ENCODE measurements around the gene SMG5.
"Not testable (repeated sequence)": the region's sequence is repeated elsewhere in the genome, so short reads cannot be mapped to it uniquely, and the experiment has no call there.

The SMG5 gene, protein sequence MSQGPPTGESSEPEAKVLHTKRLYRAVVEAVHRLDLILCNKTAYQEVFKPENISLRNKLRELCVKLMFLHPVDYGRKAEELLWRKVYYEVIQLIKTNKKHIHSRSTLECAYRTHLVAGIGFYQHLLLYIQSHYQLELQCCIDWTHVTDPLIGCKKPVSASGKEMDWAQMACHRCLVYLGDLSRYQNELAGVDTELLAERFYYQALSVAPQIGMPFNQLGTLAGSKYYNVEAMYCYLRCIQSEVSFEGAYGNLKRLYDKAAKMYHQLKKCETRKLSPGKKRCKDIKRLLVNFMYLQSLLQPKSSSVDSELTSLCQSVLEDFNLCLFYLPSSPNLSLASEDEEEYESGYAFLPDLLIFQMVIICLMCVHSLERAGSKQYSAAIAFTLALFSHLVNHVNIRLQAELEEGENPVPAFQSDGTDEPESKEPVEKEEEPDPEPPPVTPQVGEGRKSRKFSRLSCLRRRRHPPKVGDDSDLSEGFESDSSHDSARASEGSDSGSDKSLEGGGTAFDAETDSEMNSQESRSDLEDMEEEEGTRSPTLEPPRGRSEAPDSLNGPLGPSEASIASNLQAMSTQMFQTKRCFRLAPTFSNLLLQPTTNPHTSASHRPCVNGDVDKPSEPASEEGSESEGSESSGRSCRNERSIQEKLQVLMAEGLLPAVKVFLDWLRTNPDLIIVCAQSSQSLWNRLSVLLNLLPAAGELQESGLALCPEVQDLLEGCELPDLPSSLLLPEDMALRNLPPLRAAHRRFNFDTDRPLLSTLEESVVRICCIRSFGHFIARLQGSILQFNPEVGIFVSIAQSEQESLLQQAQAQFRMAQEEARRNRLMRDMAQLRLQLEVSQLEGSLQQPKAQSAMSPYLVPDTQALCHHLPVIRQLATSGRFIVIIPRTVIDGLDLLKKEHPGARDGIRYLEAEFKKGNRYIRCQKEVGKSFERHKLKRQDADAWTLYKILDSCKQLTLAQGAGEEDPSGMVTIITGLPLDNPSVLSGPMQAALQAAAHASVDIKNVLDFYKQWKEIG

DNA sequence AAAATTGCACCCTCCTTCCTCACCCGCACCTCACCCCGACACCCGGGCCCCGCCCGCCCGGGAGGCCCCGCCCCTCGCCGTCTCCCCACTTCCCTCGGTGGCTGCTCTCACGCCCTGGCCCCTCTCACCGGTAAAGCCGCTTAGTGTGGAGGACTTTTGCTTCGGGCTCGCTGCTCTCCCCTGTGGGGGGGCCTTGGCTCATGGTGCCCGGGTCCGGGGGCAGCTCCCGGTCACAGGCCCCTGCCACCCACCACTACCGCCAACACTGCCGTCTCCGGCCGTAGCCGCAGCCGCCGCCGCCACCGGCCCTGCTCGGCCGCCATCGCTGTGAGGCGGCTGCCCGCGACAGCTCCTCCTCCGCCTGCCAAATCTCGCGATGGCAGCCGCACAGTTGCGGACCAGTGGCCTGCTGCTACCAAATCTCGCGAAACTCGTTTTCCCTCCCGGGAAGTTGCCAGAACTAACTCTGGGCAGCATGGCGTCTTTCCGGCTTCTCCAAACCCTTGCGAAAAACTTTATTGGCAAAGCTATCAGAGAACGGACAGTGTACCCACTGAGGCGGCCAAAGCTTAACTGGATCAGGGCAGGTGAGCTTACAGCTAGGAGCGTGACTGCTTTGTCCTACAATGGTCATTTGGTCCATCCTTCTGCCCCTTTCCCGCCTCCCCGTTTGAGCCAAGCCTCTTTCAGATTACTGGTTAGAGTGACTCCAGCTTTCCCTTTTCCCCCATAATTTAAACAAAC, at the start of gene SMG5:
Gene SMG5 (minus strand): TSS at position 347 of the 744 bp plus-strand sequence. CDS start 145 bp downstream, at position 202.
- DNase-seq: peak; percentile 96

DNA sequence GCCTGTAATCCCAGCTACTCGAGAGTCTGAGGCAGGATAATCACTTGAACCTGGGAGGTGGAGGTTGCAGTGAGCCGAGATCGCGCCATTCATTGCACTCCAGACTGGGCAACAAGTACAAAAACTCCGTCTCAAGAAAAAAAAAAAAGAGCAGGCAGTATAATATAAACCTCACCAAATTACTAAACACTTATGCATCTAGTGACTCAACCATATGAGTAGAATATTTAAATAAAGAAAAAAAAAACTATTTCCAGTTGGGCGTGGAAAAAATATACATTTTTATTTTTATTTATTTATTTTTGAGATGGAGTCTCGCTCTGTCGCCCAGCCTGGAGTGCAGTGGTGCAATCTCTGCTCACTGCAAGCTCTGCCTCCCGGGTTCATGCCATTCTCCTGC, 40.6 kb upstream of the SMG5 start:
- DNase-seq: not testable (repeated sequence)

DNA sequence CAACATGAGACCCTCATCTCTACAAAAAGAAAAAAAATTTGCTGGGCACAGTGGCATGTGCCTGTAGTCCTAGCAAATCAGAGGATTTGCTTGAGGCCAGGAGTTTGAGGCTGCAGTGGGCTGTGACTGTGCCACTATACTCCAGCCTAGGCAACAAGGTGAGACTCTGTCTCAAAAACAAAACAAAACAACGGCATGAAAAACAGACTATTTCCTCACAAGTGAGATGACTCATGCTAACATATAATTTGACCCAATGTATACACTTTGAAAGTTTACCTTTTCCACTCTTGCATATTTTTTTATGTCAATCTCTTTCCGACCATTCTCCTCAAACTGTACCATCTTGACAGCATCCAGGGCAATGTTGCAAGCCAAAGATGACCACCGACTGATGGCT, 37.9 kb upstream of the SMG5 start:
- no peak for DNase-seq

DNA sequence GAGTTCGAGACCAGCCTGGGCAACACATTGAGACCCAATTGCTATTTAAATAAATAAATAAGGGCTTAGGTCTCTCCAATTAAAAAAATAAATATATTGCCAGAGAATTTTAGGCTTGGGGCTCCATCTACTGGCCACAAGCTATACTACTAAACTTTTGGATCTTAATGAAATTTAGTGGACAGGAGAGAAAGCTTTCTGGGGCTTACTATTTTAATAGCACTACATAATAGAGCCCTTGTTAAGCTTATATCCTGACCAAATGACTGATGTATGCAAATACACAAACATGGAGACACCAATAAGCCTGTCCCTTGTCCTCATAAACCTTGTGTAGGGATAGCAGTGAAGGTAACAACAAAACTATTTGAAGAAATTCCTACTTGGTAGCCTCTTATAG, 37.0 kb upstream of the SMG5 start:
- no peak for DNase-seq

DNA sequence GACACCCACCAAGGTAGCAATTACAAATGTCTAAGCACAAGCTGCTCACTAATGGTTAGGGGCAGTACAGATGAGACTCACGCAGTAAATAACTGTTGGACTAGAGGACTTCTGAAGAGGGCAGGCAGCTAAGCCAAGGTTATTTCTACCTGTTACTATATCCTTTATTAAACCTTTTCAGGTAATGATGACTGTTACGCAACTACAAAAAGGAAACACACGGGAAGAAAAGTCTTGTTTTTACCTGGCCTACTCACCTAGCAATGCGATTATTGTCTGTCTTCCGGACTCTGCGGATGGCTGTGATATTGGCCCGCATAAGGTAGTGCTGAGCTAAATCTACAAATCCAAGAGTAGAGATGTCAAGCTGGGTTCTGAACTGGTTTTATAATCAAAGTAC, 34.3 kb upstream of the SMG5 start:
- no peak for DNase-seq

DNA sequence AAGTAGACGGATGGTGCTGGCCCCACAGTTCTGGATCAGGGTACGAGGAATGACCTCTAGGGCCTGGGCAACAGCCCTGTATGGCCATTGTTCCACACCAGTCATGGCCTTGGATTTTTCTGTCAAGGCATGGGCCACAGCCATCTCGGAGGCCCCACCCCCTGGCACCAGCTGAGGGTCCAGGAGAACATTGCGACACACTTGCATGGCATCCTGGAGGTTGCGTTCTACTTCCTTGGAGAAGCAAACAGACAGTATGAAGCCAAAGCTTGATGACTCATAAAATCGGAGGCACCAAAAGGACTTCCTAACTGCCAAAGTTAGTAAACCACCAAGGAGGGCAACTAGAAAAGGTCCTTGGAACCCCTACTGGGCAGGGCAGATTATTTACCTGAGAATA, 28.3 kb upstream of the SMG5 start:
- no peak for DNase-seq

DNA sequence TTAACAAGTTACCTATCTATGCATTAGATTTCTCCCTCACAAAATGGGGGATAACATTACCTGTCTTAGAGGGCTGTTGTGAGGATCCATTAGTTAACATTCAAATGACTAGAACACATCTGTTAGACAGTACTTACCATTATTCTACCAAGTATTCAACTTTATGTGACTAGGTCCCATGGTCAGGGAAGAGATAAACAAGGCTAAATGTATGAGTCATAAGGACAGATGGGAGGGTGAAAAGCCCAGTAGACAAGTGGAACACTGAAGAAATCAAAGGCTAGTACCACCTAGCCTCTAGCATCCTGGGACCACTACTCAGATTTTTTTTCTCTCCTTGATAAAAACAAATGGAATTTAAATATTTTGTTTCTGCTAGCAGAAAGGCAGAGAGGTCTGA, 25.5 kb upstream of the SMG5 start:
- DNase-seq: no peak

DNA sequence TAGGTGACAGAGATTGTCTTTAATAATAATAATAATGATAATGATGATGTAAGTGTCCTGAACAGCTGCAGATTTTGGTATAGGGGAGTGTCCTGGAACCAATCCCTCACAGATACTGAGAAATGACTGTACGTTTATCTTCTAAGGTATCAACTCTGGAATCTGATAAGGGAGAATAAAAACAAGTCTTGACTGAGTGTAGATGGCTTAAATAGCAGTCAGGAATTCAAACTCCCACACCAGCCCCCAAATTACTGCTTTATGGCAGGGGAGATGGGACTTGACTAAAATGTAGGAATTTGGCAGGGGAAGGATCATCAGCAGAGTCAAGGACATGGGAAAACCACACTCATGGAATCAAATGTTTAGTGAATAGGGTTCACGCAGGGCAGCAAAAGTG, 22.6 kb upstream of the SMG5 start:
- no peak for DNase-seq

DNA sequence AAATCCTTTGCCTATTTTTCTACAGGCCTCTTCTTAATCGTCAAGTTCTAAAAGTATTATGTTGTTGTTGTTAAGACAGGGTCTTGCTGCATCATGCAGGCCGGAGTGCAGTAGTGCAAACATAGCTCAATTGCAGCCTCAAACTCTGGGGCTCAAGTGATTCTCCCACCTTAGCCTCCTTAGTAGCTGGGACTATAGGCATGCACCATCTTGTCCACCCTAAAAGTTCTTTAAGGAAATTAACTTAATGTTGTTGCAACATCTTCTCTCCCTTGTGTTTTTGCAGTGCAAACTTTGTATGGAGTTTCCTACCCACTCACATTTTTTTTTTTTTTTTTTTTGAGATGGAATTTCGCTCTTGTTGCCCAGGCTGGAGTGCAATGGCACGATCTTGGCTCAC, 20.6 kb upstream of the SMG5 start:
- no peak for DNase-seq

DNA sequence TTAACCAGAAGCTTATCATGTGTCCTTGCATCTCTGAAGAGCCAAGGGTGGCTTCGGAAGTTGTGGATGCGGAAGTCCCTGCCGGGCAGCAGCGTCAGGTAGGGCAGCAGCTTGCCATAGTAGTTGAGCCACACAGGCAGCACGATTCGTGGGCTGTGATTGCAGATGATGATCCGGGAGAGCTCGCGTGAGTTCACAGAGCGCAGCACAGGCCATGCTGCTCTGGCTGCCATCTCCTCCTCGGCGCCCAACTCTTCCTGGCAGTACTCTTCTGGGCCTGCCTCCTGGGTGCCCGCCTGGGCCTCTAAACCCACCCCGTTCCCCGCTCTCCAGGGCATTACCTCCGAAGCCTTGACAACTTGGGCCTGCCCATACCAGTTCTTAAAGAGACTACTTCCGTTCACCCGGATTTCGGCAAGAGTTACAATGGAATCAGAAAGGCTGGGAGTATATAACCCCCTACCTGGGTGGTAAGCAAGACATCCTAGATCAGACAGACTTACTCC, 16.3 kb upstream of the SMG5 start, which contains the start of gene VHLL:
Gene VHLL (minus strand): TSS at position 456 of the 506 bp plus-strand sequence. CDS start 118 bp downstream, at position 338.
- no peak for DNase-seq

DNA sequence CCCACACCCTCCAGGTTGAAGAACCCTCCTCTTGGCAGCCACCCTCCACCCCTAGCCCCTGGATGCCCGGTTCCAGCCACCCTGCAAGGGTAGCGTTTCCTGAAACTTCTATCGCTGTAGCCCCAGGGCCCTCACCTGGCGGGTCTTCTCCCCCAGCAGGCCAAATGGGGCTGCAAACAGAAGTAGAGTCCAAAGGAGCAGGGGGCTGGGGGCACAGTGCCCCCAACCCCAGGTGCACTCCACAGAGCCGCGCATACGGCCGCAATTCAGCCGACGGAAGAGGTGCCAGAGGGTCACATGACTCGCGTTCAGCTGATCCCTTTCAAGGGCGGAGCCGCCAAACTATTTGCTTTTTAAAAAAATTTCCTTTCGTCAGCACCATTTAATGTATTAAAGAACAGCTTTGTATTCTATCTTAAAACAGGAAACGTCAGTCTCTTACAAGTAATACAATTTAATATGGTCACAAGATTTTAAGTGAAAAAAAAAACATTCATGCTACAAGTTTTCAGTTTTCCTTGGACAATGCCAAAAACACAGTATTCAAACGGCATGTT, 12.8 kb upstream of the SMG5 start, which contains the start of gene GLMP:
Gene GLMP (minus strand): TSS at position 289 of the 557 bp plus-strand sequence. CDS start 34 bp downstream, at position 255.
- peak; percentile 49 for DNase-seq

DNA sequence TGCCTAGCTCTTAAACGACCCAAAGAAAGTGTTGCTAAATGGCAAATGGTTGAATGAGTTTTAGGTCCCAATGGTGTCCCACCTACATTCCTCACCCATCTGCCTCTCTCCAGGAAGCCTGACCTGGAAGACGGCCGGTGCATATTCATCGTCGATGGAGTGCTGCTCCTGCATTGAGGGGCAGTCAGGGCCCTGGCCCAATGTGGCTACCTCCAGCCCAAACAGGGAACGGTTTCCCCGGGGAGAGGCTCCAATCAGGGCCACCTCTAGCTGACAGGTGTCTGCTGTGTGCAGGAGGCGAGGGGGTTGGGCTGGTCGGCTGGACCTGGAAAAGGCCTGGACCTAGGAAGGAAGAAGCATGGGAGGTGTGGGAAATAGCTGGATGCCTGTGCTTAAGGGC, 11.3 kb upstream of the SMG5 start:
- DNase-seq: no peak

DNA sequence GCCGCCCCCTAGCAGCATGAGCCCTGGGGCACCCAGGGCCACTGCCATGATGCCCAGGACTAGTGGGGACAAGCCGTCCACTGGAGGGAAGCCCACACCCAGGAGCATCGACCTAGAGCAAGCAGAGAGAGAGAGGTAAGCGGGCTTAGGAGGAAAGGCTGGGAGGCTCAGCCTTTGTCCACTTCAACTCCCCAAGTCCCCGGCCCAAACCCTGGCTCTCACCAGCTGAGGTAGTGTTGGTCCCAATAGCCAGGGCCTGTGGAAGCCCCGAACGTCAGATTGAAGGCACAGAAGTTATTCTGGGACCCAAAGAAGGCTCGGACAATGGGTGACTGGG, 10.4 kb upstream of the SMG5 start:
- DNase-seq: no peak

DNA sequence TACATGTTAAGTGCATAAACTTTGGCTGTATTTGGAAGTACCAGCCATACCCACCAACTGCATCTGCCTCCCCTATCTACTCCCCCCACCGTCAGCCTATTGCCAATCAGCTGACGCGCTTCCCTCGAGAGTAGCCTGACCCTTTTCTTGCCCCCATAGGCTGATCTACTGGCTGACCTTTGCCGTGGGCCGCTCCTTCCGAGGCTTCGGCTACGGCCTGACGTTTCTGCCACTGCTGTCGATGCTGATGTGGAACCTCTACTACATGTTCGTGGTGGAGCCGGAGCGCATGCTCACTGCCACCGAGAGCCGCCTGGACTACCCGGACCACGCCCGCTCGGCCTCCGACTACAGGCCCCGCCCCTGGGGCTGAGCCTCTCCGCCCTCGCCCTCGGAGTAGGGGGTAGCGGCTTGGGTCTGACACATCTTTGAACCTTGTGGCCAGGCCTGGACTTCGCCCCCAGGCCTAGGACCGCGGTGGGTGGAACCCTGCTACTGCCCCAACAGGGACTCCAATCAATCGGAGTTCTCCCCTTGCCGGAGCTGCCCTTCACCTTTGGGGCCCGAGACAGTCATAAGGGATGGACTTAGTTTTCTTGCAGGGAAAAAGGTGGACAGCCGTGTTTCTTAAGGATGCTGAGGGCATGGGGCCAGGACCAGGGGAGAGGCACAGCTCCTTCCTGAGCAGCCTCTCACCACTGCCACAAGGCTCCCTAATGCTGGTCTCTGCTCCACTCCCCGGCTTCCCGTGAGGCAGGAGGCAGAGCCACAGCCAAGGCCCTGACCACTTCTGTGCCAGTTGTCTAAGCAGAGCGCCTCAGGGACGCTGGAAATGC, 8.8 kb upstream of the SMG5 start:
- DNase-seq: no peak

DNA sequence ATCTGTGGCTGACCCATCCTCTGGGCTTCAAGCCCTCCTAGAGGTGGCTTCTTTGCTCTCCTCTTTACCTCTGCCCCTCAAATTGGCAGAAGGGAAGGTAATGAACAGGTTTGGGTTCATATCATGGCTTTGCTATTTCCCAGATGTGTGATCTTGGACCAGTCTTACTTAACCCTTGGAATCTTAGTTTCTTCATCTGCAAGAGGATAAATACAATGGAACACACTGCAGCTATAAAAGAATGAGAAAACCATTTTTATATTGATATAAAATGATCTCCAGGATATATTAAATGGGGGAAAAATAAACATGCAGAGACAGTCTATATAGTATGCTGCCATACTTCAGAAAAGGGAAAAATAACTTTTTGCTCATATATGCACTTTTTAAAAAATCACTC, 7.2 kb upstream of the SMG5 start:
- DNase-seq: no peak

DNA sequence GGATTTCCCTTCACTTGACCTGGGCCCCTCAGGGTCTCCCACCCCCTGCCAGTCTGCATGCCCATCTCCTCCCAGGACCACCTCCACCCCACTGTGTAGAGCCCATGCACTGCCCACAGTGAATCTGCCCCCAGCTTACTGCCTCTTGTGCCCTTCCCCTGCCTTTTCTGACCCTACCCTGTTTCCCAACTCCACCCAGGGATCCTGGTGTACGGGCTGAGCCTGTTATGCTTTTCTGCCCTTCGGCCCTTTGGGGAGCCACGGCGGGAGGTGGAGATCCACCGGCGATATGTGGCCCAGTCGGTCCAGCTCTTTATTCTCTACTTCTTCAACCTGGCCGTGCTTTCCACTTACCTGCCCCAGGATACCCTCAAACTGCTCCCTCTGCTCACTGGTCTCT, 3.4 kb upstream of the SMG5 start:
- DNase-seq: no peak

DNA sequence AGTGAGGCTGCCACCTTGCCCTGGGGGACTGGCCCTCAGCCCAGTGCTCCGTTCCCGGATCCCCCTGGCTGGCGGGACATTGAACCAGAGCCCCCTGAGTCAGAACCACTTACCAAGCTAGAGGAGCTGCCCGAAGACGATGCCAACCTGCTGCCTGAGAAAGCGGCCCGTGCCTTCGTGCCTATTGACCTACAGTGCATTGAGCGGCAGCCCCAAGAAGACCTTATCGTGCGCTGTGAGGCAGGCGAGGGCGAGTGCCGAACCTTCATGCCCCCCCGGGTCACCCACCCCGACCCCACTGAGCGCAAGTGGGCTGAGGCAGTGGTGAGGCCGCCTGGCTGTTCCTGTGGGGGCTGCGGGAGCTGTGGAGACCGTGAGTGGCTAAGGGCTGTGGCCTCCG, 2.8 kb upstream of the SMG5 start:
- DNase-seq: no peak

DNA sequence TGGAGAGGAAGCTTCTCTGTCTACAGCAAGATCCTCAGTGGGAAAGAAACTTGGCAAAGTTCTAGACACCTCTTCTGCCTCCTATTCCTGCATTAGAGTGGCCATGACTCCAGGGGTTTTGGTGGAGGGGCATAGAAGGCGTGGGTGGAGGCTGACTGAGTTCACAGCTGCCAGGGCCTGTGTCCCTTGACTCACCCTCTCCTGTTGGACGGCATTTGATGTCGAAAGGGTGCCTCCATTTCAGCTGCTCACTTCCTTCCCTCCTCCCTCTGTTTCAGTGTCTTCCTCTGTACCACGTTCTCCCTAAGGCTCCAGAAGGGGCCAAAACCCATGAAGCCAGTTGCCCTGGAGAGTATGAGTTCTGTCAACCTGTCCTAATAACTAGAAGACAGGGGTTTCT, 2.1 kb upstream of the SMG5 start:
- no peak for DNase-seq

DNA sequence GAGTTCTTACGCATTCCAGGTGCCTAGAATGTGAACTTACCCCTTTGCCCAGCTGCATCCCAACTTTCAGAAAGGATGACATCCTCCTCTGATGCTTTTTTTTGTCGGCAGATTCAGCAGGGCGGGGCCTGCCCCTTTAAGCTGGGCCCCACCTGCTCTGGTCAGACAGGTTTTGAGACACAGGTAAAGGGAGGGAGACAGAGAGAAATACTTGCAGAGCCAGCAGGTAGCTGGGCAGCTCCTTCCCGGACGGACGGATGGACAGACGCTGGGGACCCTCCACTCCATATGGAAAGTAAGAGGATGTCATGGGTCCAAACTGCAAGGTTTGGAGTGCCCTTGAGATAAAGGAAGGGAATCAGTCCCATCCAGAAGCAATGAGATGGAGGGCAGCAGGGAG, 1.5 kb upstream of the SMG5 start, which contains the start of gene TMEM79:
Gene TMEM79 (plus strand): TSS at position 214 of the 400 bp plus-strand sequence. CDS start 902 bp downstream, outside the sequence.
- DNase-seq: no peak

DNA sequence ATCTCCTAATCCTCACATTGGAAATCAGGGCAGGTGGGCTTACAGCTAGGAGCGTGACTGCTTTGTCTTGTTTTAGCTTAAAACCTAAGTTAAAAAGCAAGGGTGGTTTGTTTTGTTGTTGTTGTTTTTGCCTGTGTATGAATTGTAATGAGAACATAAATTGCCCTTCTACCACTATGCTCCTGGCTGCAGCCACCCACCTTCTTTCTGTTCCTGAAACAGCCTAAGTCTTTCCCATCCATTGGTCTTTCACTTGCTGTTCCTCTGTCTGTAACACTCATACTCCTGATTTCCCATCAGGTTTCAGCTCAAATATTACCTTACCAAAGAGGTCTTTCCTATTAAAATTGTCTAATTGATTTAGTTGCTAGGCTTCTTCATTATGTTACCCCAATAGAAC, 896 bp upstream of the SMG5 start:
- DNase-seq: no peak
